Keratinocyte (primary cell): Measurements from ENCODE around the gene ALLC. TPM values are rescaled to one million over a fixed set of nuclear protein-coding genes. Genes with fewer than 3 reads are reported as not detected.
"Not testable (repeated sequence)": the region's sequence is repeated elsewhere in the genome, so short reads cannot be mapped to it uniquely, and the experiment has no call there.

Source experiments
- DNase-seq: peaks from one replicate; pipeline ENCODE4 v3.0.0-alpha.2; 2011; ENCODE audit warnings: low read depth, missing footprints, low spot score
- FAIRE-seq: peaks from 2 replicates; lab custom pipeline; 2011; peaks lifted over from hg19 to GRCh38; lab: Jason Lieb, UNC
- H2AFZ ChIP-seq: 2 replicates; pipeline ENCODE4 v1.6.0; 2012; ENCODE audit warnings: low read length, control low read depth, inconsistent platforms; ENCODE audit not compliant: control insufficient read depth
- H3K27ac ChIP-seq: 2 replicates; pipeline ENCODE4 v1.5.1; 2011; ENCODE audit warnings: low read length; ENCODE audit not compliant: control insufficient read depth, insufficient read depth
- H3K27me3 ChIP-seq: 3 replicates; pipeline ENCODE4 v1.6.0; 2011; ENCODE audit warnings: low read length; ENCODE audit not compliant: control insufficient read depth, insufficient read depth; ENCODE audit errors: extremely low read depth
- H3K36me3 ChIP-seq, 2 experiments: 2 replicates in 1 of 2; 3 replicates in 1 of 2; pipeline ENCODE4 v1.5.1; 2011; ENCODE audit warnings: low read length in 2 of 2, mild to moderate bottlenecking in 1 of 2; ENCODE audit not compliant: control insufficient read depth in 2 of 2, insufficient read depth in 2 of 2; ENCODE audit errors: extremely low read depth in 1 of 2
- H3K4me1 ChIP-seq: 3 replicates; pipeline ENCODE4 v1.5.1; 2011; ENCODE audit warnings: low read length; ENCODE audit not compliant: control insufficient read depth, insufficient read depth; ENCODE audit errors: extremely low read depth
- H3K4me2 ChIP-seq: 3 replicates; pipeline ENCODE4 v1.6.0; 2011; ENCODE audit warnings: low read depth, low read length; ENCODE audit not compliant: control insufficient read depth, insufficient read depth; ENCODE audit errors: extremely low read depth
- H3K4me3 ChIP-seq, 3 experiments: fragments of 200-600 bp in 1 of 3; sonication (generic) in 1 of 3; 2 replicates in 2 of 3; 3 replicates in 1 of 3; pipeline ENCODE4 v1.5.1; 2011 to 2016; ENCODE audit warnings: low read length in 3 of 3, mild to moderate bottlenecking in 3 of 3, control low read depth in 2 of 3, inconsistent platforms in 1 of 3, low read depth in 1 of 3, mixed read lengths in 1 of 3, mixed run types in 1 of 3, moderate library complexity in 1 of 3; ENCODE audit not compliant: control insufficient read depth in 2 of 3, insufficient read depth in 2 of 3; ENCODE audit errors: extremely low read depth in 1 of 3
- H3K79me2 ChIP-seq: 2 replicates; pipeline ENCODE4 v1.6.0; 2012; ENCODE audit warnings: low read length; ENCODE audit not compliant: control insufficient read depth, insufficient read depth
- H3K9ac ChIP-seq: 3 replicates; pipeline ENCODE4 v1.6.0; 2011; ENCODE audit warnings: low read length; ENCODE audit not compliant: control insufficient read depth, insufficient read depth; ENCODE audit errors: extremely low read depth
- H3K9me1 ChIP-seq: 3 replicates; pipeline ENCODE4 v1.6.0; 2011; ENCODE audit warnings: low read length; ENCODE audit not compliant: control insufficient read depth, insufficient read depth; ENCODE audit errors: extremely low read depth
- H3K9me3 ChIP-seq: 2 replicates; pipeline ENCODE4 v1.5.1; 2012; ENCODE audit warnings: low read depth, low read length; ENCODE audit not compliant: control insufficient read depth
- H4K20me1 ChIP-seq: 3 replicates; pipeline ENCODE4 v1.6.0; 2011; ENCODE audit warnings: low read length; ENCODE audit not compliant: control insufficient read depth, insufficient read depth; ENCODE audit errors: extremely low read depth
- CTCF ChIP-seq, 3 experiments: IDR thresholded peaks in 1 of 3; conservative IDR thresholded peaks in 1 of 3; optimal IDR thresholded peaks in 1 of 3; 2 replicates in 2 of 3; 3 replicates in 1 of 3; pipeline versions ENCODE3 to v1.5.1; 2011; ENCODE audit warnings: low read length in 3 of 3, mild to moderate bottlenecking in 3 of 3, moderate library complexity in 2 of 3, control low read depth in 1 of 3, inconsistent platforms in 1 of 3; ENCODE audit not compliant: insufficient read depth in 2 of 3; ENCODE audit errors: extremely low read depth in 1 of 3
- dilution Hi-C: fragments of 300-500 bp; cut with MboI; formaldehyde crosslinking; loops from one replicate; pipeline ENCODE4 v1.7.0; 2020; ENCODE audit warnings: low sequenced_read_pairs; ENCODE audit not compliant: extremely low pct_ligation_motif_present
- polyA plus RNA-seq, 5 experiments: library from polyadenylated mRNA; depleted of rRNA in 3 of 5; stranded (reverse) in 3 of 5; stranded (forward) in 1 of 5; unstranded in 1 of 5; fragments of >200 nt; gene quantifications; 1 replicate in 1 of 5; 2 replicates in 3 of 5; 3 replicates in 1 of 5; pipeline versions ENCODE4 v1.2.1 to v1.2.3, GENCODE V29; 2011 to 2012; ENCODE audit warnings: missing spikeins in 2 of 5, low read depth in 1 of 5, low replicate concordance in 1 of 5

The ALLC gene
- polyA plus RNA-seq, 1 donor (not counting 4 experiments of a cell fraction or from before 2014, with no cell fraction given), result not detected

DNA sequence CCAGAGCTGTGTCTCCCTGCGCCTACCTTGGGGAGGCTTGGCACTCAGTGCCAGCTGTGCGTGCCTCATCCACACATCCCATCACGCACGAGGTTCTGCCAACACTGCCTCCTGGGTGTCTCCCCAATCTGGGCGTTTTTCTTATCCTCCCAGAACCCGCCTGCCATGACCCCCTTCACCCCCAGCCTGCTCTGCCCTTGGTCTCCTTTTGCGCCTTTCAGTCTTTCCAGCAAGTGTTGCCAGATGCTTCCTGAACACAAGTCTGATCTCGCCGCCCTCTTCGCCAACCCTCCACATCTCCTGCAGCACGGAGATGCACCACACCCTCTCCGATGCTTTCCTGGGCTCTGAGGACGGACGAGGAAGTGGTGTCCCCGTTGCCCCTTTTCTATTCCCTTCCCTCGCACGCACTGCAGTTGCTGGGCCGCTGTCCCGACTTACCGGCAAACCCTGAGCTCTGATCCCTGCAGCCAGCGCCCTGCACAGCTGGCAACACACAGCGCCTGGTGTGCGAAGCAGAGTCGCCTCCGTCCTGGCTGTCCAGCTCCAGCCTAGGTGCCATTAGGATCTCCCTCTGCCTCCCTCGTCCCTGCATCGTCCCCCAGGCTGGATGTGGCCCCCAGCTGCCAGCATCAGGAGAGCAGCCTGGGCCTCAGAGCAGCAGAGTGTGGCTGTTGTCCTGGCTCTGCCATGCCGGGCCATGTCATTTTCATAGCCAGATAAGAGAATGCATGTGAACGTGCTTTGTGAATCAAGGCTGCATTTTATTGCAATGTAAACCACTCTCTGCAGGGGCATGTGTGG lies 22.6 kb upstream of the ALLC start:
- dilution Hi-C loops, result no loop called here
- no peak overlapping the region for H3K4me3 ChIP-seq
- H3K4me2 ChIP-seq, result peak overlapping the region; percentile 33
- no peaks in the 10 kb centered on the region for H3K9me1 ChIP-seq
- H3K9me3 ChIP-seq, result no peaks in the 10 kb centered on the region
- H3K4me1 ChIP-seq, result peaks cover 12% of the 10 kb centered on the region
- no peaks in the 10 kb centered on the region for H3K79me2 ChIP-seq
- H3K27me3 ChIP-seq, result peaks cover 10% of the 10 kb centered on the region
- no peak overlapping the region for H3K27ac ChIP-seq
- DNase-seq (no peak), FAIRE-seq (no peak)
- H2AFZ ChIP-seq, result peak overlapping the region; percentile 27
- H4K20me1 ChIP-seq, result no peaks in the 10 kb centered on the region
- no peak for TF ChIP-seq CTCF (optimal IDR thresholded peaks at IDR 0.05 in 1 of 3, IDR thresholded peaks at IDR 0.05 in 1 of 3, conservative IDR thresholded peaks at IDR 0.05 in 1 of 3; ENCODE audit: extremely low read depth in 1 of 3, insufficient read depth in 2 of 3, low read length in 3 of 3)
- H3K9ac ChIP-seq, result no peak overlapping the region
- no peaks in the 10 kb centered on the region for H3K36me3 ChIP-seq

DNA sequence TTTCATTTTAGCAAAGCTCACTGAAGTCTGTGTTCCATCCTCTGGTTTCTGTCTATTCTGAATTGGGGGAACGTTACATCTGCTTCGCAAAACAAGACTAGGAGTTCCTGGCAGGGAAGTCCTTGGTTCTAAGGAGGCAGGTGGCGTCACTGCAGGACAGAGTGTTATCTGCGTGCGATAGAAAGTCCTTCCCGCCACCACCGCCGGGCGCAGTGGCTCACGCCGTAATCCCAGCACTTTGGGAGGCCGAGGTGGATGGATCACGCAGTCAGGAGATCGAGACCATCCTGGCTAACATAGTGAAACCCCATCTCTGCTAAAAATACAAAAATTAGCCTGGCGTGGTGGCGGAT lies 22.0 kb upstream of the ALLC start:
- peak overlapping the region; percentile 33 for H3K4me2 ChIP-seq
- H3K4me3 ChIP-seq, FAIRE-seq, DNase-seq, H3K9ac ChIP-seq, H3K9me3 ChIP-seq, H3K27ac ChIP-seq, dilution Hi-C loops, H4K20me1 ChIP-seq, H3K36me3 ChIP-seq, H3K79me2 ChIP-seq, H3K9me1 ChIP-seq, H2AFZ ChIP-seq: not testable (repeated sequence)
- H3K4me1 ChIP-seq, result peaks cover 12% of the 10 kb centered on the region
- H3K27me3 ChIP-seq, result peaks cover 10% of the 10 kb centered on the region
